ENCODE results near the gene MRPL58. TPM values are rescaled to one million over a fixed set of nuclear protein-coding genes. Genes with fewer than 3 reads are reported as not detected.

Gene MRPL58
- total RNA-seq, 4 donors from 2014 or later = 32.1 to 51.9 (median 46.0) TPM

DNA sequence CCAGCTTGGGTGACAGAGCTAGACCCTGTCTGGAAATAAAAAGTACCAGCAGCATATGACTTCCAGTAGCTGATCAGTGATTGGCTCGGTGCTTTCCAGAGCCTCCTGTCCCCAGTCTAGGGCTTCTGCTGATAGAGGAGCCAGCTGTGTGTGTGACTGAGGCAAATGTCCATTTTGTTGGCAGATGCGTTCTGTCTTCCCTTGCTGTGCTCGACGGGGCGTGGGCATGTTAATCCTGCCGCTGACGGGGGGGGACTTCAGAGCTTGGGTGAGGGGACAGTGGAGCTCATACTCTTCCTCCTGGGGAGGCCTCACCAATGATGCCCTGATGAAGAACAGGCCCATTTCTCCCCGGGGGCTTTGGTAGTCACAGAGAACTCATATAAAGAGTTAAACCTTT, 49.1 kb downstream of the MRPL58 start:
- 85 to 87% methylated on average over 8 of the region's 8 CpGs for WGBS, 2 donors
- H3K4me1 ChIP-seq = peaks cover 0 to 16% (median 5%) of the 10 kb centered on the region in 4 donors
- H3K4me3 ChIP-seq = no peak overlapping the region
- TF ChIP-seq EP300 (IDR thresholded peaks at IDR 0.05) (no peak), POLR2A (IDR thresholded peaks at IDR 0.05) (no peak)
- TF ChIP-seq, protein P1, sequence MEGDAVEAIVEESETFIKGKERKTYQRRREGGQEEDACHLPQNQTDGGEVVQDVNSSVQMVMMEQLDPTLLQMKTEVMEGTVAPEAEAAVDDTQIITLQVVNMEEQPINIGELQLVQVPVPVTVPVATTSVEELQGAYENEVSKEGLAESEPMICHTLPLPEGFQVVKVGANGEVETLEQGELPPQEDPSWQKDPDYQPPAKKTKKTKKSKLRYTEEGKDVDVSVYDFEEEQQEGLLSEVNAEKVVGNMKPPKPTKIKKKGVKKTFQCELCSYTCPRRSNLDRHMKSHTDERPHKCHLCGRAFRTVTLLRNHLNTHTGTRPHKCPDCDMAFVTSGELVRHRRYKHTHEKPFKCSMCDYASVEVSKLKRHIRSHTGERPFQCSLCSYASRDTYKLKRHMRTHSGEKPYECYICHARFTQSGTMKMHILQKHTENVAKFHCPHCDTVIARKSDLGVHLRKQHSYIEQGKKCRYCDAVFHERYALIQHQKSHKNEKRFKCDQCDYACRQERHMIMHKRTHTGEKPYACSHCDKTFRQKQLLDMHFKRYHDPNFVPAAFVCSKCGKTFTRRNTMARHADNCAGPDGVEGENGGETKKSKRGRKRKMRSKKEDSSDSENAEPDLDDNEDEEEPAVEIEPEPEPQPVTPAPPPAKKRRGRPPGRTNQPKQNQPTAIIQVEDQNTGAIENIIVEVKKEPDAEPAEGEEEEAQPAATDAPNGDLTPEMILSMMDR (IDR thresholded peaks at IDR 0.05) = no peak
- peaks cover 0 to 72% (median 16%) of the 10 kb centered on the region in 3 donors for H3K36me3 ChIP-seq
- no peak for DNase-seq (ENCODE audit: low spot score in 2 of 2)
- H3K27ac ChIP-seq = no peak overlapping the region
- no peaks in the 10 kb centered on the region for H3K27me3 ChIP-seq
- H3K9me3 ChIP-seq = no peaks in the 10 kb centered on the region

DNA sequence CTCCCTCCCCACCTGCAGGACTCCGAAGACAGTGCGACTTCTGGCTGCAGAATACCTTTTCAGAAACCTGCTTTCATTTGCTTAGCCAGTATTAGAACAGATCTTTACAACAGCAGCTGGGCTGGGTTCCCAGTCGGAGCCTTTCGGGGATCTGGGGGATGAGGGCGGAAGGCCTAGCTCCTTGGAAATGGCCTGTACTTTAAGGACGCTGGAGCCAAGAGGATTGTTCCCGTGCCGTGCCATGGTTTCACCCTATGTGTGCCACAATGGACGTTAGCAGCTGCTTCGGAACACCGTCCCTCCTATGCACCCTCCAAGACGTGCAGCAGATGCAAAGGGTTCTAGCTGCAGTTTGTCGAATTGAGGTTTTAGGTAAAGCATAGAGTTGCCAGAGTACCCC, 50.7 kb downstream of the MRPL58 start:
- TF ChIP-seq, protein P1 (IDR thresholded peaks at IDR 0.05) = no peak
- TF ChIP-seq POLR2A (IDR thresholded peaks at IDR 0.05) (no peak), EP300 (IDR thresholded peaks at IDR 0.05) (no peak)
- peaks cover 0 to 67% (median 16%) of the 10 kb centered on the region in 3 donors for H3K36me3 ChIP-seq
- H3K27ac ChIP-seq = no peak overlapping the region
- DNase-seq (ENCODE audit: low spot score in 2 of 2) = no peak
- H3K9me3 ChIP-seq = no peaks in the 10 kb centered on the region
- WGBS, 2 donors = 84 to 89% methylated on average over 13 of the region's 13 CpGs
- H3K4me3 ChIP-seq = no peak overlapping the region
- no peaks in the 10 kb centered on the region for H3K27me3 ChIP-seq
- H3K4me1 ChIP-seq = peaks cover 0 to 16% (median 5%) of the 10 kb centered on the region in 4 donors

GRCh38 chr17:75063626-75064025, 51.2 kb downstream of the MRPL58 start:
- Histone ChIP-seq H3K36me3 (peaks cover 0 to 67% (median 16%) of the 10 kb centered on the region in 3 donors), H3K27ac (no peak overlapping the region), H3K4me3 (no peak overlapping the region), H3K4me1 (peaks cover 0 to 16% (median 5%) of the 10 kb centered on the region in 4 donors), H3K27me3 (no peaks in the 10 kb centered on the region), H3K9me3 (no peaks in the 10 kb centered on the region)
- TF ChIP-seq, protein P1 (IDR thresholded peaks at IDR 0.05) = no peak
- TF ChIP-seq EP300 (IDR thresholded peaks at IDR 0.05) (no peak), POLR2A (IDR thresholded peaks at IDR 0.05) (no peak)
- 87 to 90% methylated on average over 3 of the region's 3 CpGs for WGBS, 2 donors
- no peak for DNase-seq (ENCODE audit: low spot score in 2 of 2)

GRCh38 chr17:75064040-75064439, 51.6 kb downstream of the MRPL58 start:
- Histone ChIP-seq H3K27me3 (no peaks in the 10 kb centered on the region), H3K4me3 (no peak overlapping the region), H3K9me3 (no peaks in the 10 kb centered on the region), H3K36me3 (peaks cover 0 to 67% (median 16%) of the 10 kb centered on the region in 3 donors), H3K4me1 (peaks cover 0 to 16% (median 5%) of the 10 kb centered on the region in 4 donors), H3K27ac (no peak overlapping the region)
- TF ChIP-seq, protein P1 (IDR thresholded peaks at IDR 0.05) = no peak
- TF ChIP-seq EP300 (IDR thresholded peaks at IDR 0.05) (no peak), POLR2A (IDR thresholded peaks at IDR 0.05) (no peak)
- WGBS, 2 donors = 89 to 92% methylated on average over 11 of the region's 11 CpGs
- no peak for DNase-seq (ENCODE audit: low spot score in 2 of 2)

DNA sequence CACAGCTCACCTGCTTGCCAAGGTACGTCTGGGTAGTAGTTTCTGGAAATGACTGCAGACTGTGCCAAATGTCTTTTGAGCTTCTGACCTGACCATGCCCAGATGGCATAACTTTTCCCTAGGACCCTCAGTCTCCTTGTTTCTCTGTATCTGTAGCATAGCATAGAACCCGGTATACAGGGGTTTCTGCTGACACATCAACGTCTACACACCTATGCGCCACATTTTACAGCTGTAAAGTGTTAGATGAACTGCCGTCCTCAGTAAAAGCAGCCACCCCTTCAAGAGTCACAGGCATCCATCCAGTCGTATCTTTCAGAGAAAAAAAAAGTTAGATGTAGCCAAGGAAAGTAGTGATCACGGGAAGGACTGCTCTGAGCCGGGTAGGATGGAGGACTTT, 52.0 kb downstream of the MRPL58 start:
- no peak for DNase-seq (ENCODE audit: low spot score in 2 of 2)
- 86% methylated on average over 8 of the region's 8 CpGs for WGBS, 2 donors
- Histone ChIP-seq H3K27me3 (no peaks in the 10 kb centered on the region), H3K36me3 (peaks cover 0 to 65% (median 16%) of the 10 kb centered on the region in 3 donors), H3K9me3 (no peaks in the 10 kb centered on the region), H3K27ac (no peak overlapping the region), H3K4me1 (peaks cover 0 to 13% (median 5%) of the 10 kb centered on the region in 4 donors), H3K4me3 (no peak overlapping the region)
- TF ChIP-seq, protein P1 (IDR thresholded peaks at IDR 0.05) = no peak
- TF ChIP-seq POLR2A (IDR thresholded peaks at IDR 0.05) = no peak
- TF ChIP-seq EP300 (IDR thresholded peaks at IDR 0.05) = no peak
